Stimulated activated CD4-positive, alpha-beta T cell treated with anti-CD3 and anti-CD28 coated beads, Interleukin-1b, Interleukin-23, amount 100 ng/mL, for 24 hours (primary cell): ENCODE results near the gene SNX24.
"Not testable (repeated sequence)": the region's sequence is repeated elsewhere in the genome, so short reads cannot be mapped to it uniquely, and the experiment has no call there.

Experiments used
- DNase-seq, 4 experiments: peaks; one replicate each; pipeline ENCODE4 v3.0.0-alpha.2; 2020; ENCODE audit warnings: low read depth in 4 of 4, low spot score in 1 of 4

Gene SNX24

GRCh38 chr5:122870219-122870856 is 24.9 kb downstream of the SNX24 start:
- DNase-seq: no peak

- DNase-seq: no peak
These were observed 26.2 kb downstream of the SNX24 start for GRCh38 chr5:122871661-122872060.

DNA sequence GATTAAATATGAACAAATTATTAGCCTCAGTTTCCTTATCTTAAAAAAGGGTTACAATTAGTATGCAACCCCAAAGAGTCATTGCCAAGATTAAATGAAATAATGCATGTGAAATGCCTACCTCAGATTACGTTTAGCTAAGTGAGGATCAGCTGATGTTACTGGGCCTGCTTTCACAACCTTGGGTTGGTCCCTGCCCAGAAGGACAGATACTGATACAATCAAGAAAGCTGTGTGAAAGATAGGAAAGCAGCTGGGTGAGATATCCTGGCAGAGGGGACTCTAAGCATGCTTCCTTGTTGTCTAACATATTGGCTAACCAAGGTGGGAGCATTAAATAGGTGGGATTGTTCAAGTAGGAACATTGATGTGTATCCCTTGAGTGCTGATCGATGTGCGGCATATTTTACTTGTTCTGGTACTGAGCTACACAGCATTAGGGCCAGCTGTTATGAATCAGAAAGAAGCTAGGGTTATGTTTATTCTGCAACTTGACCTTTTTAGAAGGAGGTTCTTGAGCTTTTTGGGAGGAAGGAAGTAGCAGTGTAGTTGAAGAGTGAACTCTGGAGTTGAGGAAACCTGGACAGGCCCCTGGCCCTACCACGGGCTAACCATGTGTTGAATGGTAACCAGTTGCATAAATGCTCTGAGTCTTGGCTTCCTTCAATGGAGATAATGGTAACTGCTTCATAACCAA is 28.9 kb downstream of the SNX24 start:
- no peak for DNase-seq

GRCh38 chr5:122877518-122877917 is 32.1 kb downstream of the SNX24 start:
- no peak for DNase-seq

GRCh38 chr5:122879076-122879475 is 33.7 kb downstream of the SNX24 start:
- DNase-seq: no peak

DNA sequence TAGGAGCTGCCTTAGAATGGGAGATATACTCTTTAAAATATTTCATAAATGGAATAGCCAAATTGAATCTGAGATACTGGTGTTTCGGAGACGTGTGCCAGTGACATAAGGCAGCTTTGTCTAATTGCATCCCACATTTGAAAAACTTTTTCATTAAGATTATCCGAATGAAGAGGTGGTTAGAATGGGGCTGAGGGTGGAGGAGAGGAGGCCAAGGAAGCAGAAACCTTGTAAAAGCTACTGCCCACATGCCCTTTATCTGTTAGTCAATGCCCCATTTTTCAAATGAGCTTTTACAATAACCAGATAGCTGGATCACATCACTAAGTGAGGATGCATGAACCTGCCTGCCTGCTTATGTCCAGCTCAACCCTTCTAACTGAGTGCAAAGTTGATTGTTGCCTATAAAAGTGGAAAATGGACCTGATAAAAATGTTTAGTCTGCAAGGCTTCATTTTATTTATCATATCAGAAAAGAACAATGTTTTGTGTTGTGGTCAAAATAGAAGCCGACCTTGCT is 34.8 kb downstream of the SNX24 start:
- DNase-seq: no peak

- no peak for DNase-seq
These were observed 35.3 kb downstream of the SNX24 start for GRCh38 chr5:122880749-122881148.

- no peak for DNase-seq
These were observed 37.4 kb downstream of the SNX24 start for GRCh38 chr5:122882831-122883230.

DNA sequence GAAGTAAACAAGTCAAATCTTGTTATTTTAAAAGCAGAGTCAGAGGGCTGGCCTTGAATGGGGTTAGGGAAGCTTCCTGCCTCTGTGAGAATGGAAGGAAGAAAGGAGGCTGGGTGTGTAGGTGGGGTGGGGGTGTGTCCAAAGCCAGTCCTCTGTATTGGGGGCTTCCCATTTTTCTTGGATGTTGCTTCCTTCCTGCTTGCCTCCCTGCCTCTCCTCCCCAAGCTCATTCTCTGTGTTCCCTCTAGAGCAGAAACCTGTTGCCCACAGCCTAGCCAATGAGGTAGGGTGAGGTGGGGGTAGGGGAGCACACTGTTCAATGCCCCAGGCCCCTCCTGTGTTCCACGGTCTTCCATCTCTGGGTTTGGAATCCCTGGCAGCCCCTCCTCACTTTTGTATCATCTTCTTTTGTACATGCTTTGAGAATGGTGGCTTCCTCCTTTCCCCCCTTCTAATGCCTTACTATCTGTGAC is 39.7 kb downstream of the SNX24 start:
- DNase-seq: no peak

GRCh38 chr5:122885891-122886290 is 40.5 kb downstream of the SNX24 start:
- DNase-seq: no peak

DNA sequence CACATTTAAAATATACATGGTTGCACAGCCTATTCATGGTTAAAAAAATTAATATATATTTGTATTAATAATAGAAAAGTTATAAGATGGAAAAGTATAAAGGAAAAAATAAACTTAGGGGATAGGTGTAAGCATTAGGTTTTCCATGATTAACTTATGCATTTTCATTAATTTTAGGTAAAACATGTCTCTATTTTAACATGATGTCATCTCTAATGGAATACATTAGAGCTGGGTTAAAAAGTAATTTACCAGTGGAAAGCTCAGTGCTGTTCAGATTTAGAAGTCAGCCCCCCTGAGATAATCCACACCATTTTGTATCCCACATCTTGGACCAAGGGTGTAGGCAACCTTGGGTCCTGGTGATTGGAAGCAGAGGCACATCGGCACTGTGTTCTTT is 49.7 kb downstream of the SNX24 start:
- DNase-seq: no peak

DNA sequence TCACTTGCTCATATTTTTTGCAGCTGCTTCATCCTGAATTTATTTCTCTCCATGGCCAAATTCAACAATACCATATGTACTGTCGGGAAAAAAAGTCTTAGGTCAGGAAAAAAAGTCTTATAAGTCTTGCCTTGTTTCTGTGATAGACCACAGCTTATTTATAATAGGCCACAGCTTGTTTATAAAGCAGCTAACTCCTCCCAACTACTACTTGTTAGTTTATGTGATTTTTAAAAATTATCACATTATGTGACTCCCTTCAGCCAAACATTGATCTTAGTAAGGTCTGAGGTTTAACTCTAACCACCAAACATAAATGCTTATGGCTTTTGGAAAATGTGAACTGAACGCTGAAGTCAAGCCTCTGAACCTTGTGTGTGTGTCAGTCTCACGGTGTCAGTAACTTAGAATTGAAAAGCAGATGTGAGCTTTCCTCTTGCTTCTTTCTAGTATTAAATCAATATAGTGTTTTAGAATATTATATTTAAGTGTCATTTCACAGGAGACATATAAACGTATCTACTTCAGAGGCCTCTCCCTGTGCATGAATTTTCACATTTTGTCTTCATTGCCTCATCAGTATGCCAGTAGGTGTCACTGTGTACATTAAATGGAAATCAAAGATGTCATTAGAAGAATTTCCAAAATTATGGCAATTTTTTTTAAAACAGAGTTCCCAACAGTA is 51.3 kb downstream of the SNX24 start:
- DNase-seq: no peak

- no peak for DNase-seq
These were observed 51.8 kb downstream of the SNX24 start for GRCh38 chr5:122897283-122897602.

GRCh38 chr5:122901346-122901745 is 55.9 kb downstream of the SNX24 start:
- no peak for DNase-seq

DNA sequence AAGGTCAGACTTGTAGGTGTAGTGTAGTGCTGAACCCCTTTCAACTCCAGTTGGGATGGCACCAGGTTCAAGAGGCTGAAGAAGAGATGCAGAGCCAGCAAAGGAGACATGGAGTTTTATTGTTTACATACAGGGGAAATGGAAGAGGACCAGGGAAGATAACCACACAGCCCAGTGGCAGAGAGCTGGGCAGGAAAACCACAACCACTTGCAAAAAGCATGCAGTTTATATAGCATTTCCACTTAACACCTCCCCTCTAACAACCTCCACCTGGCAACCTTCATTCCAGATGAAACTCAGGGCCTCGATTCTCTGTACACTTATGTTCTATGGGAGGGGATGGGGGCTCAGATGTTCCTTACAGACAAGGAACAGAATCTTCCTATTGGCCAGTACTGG is 56.9 kb downstream of the SNX24 start:
- DNase-seq: no peak

DNA sequence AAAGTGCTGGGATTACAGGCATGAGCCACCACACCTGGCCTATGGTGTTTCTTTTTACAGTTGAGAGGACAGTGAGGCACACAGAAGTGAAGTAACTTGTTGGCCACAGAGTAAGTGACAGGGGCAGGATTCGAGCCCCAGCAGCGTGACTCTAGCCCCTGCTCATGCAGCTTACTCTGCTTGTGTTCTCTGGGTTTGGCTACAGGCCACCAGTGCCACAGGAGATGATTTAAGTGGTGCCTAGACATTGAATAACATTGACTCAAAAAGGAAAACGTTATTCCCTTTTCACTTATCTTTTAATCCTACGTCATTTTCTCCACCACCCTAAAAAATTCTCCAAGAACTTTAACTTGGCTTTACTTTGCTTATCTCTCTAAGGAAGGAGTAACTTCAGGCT is 61.4 kb downstream of the SNX24 start:
- no peak for DNase-seq

DNA sequence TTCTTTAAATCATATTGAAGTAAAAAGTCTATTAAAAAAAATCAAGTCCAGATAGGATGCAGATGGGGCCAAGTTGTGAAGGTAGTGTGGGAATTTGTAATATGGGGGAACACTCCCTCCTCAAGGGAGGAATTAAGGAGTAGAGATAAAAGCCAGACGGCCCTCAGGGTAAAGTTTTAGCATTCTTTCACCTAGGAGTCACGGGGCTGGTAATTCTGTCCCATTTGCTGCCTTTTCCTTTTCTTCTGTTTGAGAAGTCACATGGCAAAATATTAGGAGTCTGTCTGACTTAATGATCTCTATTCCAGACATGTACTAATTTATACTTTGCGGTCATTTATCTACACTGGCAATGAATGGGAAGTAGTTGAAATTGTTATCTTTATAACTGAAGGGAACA is 61.9 kb downstream of the SNX24 start:
- DNase-seq: no peak

DNA sequence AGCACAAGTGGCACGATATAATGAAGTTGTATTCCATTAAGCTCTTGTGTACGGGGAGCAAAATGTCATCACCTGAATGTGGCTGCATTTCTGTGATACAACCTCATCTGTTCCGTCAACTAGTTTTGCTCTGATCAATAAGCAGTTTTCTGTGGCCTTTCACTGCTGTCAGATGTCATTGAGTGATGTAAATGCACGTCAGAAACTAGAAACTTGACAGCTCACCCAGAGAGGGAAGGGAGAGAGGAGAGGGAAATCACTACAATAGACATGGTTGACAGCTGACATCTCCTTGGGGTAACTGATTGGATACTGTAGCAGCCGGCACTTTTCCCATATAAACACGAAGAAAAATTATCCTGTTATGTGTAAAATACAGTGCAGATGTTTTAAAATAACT is 62.7 kb downstream of the SNX24 start:
- DNase-seq: no peak

- no peak for DNase-seq
These were observed 63.2 kb downstream of the SNX24 start for GRCh38 chr5:122908662-122909061.

GRCh38 chr5:122909470-122910100 is 64.2 kb downstream of the SNX24 start:
- no peak for DNase-seq

DNA sequence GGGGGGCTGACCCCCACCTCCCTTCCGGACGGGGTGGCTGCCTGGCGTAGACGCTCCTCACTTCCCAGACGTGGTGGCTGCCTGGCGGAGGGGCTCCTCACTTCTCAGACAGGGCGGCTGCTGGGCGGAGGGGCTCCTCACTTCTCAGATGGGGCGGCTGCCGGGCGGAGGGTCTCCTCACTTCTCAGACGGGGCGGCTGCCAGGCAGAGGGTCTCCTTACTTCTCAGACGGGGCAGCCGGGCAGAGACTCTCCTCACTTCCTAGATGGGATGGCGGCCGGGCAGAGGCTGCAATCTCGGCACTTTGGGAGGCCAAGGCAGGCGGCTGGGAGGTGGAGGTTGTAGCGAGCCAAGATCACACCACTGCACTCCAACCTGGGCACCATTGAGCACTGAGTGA is 68.0 kb downstream of the SNX24 start:
- not testable (repeated sequence) for DNase-seq
